ENCODE measurements around the gene SRRT.
A peak's percentile ranks its signal among the peaks of the same experiment; 100 is the strongest.

SRRT gene

GRCh38 chr7:100891568-100892247 is 16.8 kb downstream of the SRRT start:
- H3K4me1 ChIP-seq (ENCODE audit: low read length), result peaks cover 34% of the 10 kb centered on the region
- H3K9ac ChIP-seq (ENCODE audit: low read length), result no peak overlapping the region
- no peak overlapping the region for H2AFZ ChIP-seq (ENCODE audit: low read depth, low read length)
- H3K4me2 ChIP-seq (ENCODE audit: low read length), result peak overlapping the region; percentile 98
- no peaks in the 10 kb centered on the region for H4K20me1 ChIP-seq (ENCODE audit: insufficient read depth, low read length)
- no peak overlapping the region for H3K4me3 ChIP-seq (ENCODE audit: low read length)
- no peaks in the 10 kb centered on the region for H3K9me3 ChIP-seq (ENCODE audit: insufficient read depth, low read length)
- peaks cover 18% of the 10 kb centered on the region for H3K79me2 ChIP-seq (ENCODE audit: low read length)
- peaks cover 23% of the 10 kb centered on the region for H3K36me3 ChIP-seq (replicated peaks; ENCODE audit: low read depth, low read length)
- TF ChIP-seq EZH2phosphoT487 (IDR thresholded peaks at IDR 0.05; ENCODE audit: low read depth) (no peak), CTCF (IDR thresholded peaks at IDR 0.05; ENCODE audit: low read depth, low read length) (no peak)
- H3K27ac ChIP-seq (ENCODE audit: low read length), result no peak overlapping the region
- no peaks in the 10 kb centered on the region for H3K27me3 ChIP-seq (ENCODE audit: low read depth, low read length)

GRCh38 chr7:100892364-100893317 is 17.7 kb downstream of the SRRT start:
- no peaks in the 10 kb centered on the region for H3K27me3 ChIP-seq (ENCODE audit: low read depth, low read length)

GRCh38 chr7:100893318-100893895 is 18.5 kb downstream of the SRRT start:
- no peaks in the 10 kb centered on the region for H4K20me1 ChIP-seq (ENCODE audit: insufficient read depth, low read length)
- H3K9ac ChIP-seq (ENCODE audit: low read length), result no peak overlapping the region
- H3K4me2 ChIP-seq (ENCODE audit: low read length), result no peak overlapping the region
- peaks cover 17% of the 10 kb centered on the region for H3K4me1 ChIP-seq (ENCODE audit: low read length)
- H3K4me3 ChIP-seq (ENCODE audit: low read length), result no peak overlapping the region
- no peaks in the 10 kb centered on the region for H3K27me3 ChIP-seq (ENCODE audit: low read depth, low read length)
- TF ChIP-seq CTCF (IDR thresholded peaks at IDR 0.05; ENCODE audit: low read depth, low read length), result no peak
- TF ChIP-seq EZH2phosphoT487 (IDR thresholded peaks at IDR 0.05; ENCODE audit: low read depth), result no peak
- H2AFZ ChIP-seq (ENCODE audit: low read depth, low read length), result no peak overlapping the region
- no peaks in the 10 kb centered on the region for H3K9me3 ChIP-seq (ENCODE audit: insufficient read depth, low read length)
- H3K36me3 ChIP-seq (replicated peaks; ENCODE audit: low read depth, low read length), result peaks cover 8% of the 10 kb centered on the region
- H3K79me2 ChIP-seq (ENCODE audit: low read length), result peaks cover 11% of the 10 kb centered on the region
- H3K27ac ChIP-seq (ENCODE audit: low read length), result no peak overlapping the region

More at GRCh38 chr7:100892364-100893317, 17.7 kb downstream of the SRRT start:
- no peak overlapping the region for H2AFZ ChIP-seq (ENCODE audit: low read depth, low read length)
- H3K4me1 ChIP-seq (ENCODE audit: low read length), result peaks cover 25% of the 10 kb centered on the region
- H3K9me3 ChIP-seq (ENCODE audit: insufficient read depth, low read length), result no peaks in the 10 kb centered on the region
- peaks cover 18% of the 10 kb centered on the region for H3K79me2 ChIP-seq (ENCODE audit: low read length)
- H3K4me2 ChIP-seq (ENCODE audit: low read length), result no peak overlapping the region
- no peaks in the 10 kb centered on the region for H4K20me1 ChIP-seq (ENCODE audit: insufficient read depth, low read length)
- H3K9ac ChIP-seq (ENCODE audit: low read length), result no peak overlapping the region
- no peak overlapping the region for H3K4me3 ChIP-seq (ENCODE audit: low read length)
- no peak overlapping the region for H3K27ac ChIP-seq (ENCODE audit: low read length)
- H3K36me3 ChIP-seq (replicated peaks; ENCODE audit: low read depth, low read length), result peaks cover 15% of the 10 kb centered on the region
- TF ChIP-seq CTCF (IDR thresholded peaks at IDR 0.05; ENCODE audit: low read depth, low read length), result no peak
- no peak for TF ChIP-seq EZH2phosphoT487 (IDR thresholded peaks at IDR 0.05; ENCODE audit: low read depth)

Measured in OCI-LY3 (cell line).